Left renal pelvis (tissue), 4 donors: Measurements from ENCODE around the gene TP53TG5. TPM values are rescaled to one million over a fixed set of nuclear protein-coding genes. Genes with fewer than 3 reads are reported as not detected.
A peak's percentile ranks its signal among the peaks of the same experiment; 100 is the strongest.

ENCODE experiments used
- DNase-seq, 4 donors: peaks; one replicate each; pipeline ENCODE4 v3.0.0-alpha.2; 2013; ENCODE audit warnings: low read depth in 4 of 4, low spot score in 3 of 4
- polyA plus RNA-seq, 4 donors: library from polyadenylated mRNA; unstranded; fragments of 120-200 nt; gene quantifications; one replicate each; pipeline ENCODE4 v1.2.1, GENCODE V29; 2013; ENCODE audit not compliant: insufficient read length in 4 of 4

TP53TG5 gene
- polyA plus RNA-seq, 4 donors, result 0.42 to 1.8 (median 1.2) TPM

DNA sequence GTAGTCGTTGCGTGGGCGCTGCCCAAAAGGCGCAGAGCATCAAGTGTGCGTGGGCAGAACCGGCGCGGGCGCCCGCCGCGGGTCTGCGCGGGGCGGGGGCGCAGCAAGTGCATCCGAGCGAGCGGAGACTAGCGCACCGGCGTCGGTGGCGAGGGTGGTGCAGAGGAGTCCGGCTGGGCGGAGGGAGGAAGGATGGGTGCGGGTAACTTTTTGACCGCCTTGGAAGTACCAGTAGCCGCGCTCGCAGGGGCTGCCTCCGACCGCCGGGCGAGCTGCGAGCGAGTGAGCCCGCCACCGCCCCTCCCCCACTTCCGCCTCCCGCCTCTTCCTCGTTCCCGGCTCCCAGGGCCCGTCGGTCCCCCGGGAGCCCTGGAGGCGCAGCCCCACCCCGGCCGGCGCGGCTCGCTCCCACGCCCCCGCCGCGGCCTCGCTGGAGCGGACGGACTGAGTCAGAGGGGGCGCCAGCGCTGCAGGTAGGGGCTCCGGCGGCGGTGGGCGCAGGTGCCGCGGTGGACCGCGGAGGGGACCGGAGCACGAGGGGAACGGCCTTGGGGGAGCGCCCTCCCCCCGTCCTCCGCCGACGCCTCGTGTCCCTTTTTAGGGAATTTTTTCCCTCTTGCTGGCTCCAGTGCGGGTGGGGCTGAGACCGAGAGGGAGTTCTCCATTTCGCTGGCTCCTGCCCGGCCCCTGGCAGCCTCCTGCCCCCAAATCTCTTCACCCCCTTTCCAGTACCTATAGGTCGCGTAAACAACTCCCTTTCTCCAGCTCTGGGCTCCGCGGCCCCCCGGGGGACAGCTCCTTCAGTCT, 28.3 kb upstream of the TP53TG5 start:
- no peak for DNase-seq

DNA sequence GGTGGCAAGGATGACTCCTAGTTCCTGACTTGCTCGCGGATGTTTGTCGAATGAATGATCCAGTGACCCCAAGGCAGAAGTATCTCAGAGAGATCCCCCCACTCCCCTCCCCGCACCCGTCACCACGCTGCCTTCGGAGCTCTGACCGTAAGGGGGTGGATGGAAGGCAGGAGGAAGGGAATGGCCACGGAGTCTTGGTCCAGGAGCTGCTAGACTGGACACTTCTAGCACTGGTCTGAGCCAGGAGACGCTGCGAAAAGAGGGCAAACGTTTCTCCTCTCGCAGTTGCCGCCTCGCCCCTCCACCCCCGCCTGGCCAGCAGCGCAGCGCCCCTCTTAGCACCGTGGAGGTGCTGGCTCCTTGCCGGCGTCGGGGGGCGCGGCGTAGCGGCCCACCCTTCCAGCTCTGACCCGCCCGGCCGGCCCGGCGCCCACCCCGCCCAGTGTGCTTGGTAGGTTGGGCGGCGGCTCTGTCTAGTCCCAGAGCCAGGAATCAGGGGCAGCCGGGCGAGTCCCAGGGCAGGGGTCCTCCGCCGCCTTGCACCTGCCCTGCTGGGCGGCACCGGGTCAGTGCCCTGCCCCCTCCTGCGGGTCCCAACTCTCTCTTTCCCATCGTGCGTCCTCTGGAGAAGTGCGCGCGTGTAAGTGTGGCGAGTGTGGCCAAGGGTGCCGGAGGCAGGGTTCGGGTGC, 27.6 kb upstream of the TP53TG5 start:
- no peak for DNase-seq

DNA sequence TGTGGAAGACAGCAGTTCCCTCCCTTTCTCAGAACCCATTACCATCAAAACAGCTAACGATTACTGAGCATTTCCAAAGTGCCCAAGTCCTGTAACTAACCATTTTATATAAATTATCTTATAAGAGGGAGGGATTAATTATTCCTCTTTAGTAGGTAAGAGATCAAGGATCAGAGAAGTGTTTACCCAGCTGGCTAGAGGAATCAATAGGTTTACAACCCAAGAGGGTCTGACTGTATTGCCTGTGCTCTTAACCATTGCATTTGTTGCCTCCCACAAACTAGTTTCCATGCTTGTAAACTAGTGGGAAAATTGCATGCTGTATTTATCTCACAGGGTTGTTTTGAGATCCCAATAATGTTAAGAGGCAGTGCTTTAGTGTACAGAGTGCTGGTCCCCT, 26.3 kb upstream of the TP53TG5 start:
- no peak for DNase-seq

DNA sequence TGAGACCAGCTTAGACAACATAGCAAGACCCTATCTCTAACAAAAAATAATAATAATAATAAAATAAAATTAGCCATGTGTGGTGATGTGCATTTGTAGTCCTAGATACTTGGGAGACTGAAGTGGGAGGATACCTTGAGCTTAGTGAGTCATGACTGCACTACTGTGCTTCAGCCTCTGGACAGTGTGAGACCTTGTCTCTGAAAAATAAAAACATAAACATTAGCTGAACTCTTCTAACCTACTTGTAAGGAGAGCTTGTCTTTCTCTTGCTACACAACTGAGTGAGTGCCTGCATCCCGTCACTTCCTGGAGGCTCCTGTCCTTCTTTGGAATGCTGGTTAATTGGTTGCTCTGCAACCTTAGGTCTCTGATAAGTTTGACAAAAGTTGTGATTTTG, 24.8 kb upstream of the TP53TG5 start:
- DNase-seq, result no peak

DNA sequence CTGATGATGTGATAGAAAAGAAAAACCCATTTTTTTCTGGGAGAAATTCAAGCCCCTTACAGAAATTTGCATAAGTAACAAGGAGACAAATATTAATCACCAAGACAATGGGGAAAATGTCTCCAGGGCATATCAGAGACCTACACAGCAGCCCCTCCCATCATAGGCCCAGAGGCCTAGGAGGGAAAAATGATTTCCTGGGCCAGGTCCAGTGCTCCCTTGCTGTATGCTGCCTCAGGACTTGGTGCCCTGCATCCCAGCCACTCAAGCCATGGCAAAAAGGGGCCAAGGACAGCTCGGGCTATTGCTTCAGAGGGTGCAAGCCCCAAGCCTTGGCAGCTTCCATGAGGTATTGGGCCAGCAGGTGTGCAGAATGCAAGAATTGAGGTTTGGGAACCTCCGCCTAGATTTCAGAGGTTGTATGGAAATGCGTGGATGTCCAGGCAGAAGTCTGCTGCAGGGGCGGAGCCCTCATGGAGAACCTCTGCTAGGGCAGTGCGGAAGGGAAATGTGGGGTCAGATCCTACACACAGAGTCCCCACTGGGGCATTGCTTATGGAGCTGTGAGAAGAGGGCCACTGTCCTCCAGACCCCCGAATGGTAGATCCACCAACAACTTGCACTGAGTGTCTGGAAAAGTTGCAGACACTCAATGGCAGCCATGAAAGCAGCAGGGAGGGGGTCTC, 22.4 kb upstream of the TP53TG5 start:
- no peak for DNase-seq

DNA sequence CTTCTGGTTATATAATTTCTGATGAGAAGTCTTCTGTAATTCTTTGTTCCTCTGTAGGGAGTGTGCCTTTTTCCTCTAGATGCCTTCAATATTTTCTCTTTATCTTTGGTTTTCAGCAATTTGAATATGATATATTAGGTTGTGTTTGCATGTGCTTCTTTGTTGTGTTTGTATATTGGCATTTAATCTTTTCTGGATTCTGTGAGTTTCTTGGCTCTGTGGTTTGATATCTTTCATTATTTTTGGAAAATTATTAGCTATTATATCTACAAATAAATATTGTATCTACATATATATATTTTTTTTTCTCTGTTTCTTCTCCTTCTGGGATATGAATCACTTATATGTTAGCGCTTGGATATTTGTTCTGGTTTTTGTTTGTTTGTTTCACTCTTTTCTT, 20.9 kb upstream of the TP53TG5 start:
- DNase-seq, result no peak

DNA sequence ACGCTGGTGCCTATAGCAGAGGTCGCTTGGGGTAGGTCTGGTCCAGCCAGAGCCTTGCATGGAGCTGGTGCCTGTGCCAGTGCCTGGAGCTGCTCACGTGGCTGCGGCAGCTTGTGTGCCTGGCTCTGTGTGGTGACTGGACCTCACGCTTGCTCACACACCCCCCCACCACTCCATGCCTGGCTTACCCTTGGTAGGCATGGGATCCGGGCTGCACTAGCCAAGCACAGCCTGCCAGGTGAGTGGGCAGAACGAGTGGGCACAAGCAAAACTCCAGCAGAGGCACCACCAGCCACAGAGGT, 16.9 kb upstream of the TP53TG5 start:
- DNase-seq, result no peak

DNA sequence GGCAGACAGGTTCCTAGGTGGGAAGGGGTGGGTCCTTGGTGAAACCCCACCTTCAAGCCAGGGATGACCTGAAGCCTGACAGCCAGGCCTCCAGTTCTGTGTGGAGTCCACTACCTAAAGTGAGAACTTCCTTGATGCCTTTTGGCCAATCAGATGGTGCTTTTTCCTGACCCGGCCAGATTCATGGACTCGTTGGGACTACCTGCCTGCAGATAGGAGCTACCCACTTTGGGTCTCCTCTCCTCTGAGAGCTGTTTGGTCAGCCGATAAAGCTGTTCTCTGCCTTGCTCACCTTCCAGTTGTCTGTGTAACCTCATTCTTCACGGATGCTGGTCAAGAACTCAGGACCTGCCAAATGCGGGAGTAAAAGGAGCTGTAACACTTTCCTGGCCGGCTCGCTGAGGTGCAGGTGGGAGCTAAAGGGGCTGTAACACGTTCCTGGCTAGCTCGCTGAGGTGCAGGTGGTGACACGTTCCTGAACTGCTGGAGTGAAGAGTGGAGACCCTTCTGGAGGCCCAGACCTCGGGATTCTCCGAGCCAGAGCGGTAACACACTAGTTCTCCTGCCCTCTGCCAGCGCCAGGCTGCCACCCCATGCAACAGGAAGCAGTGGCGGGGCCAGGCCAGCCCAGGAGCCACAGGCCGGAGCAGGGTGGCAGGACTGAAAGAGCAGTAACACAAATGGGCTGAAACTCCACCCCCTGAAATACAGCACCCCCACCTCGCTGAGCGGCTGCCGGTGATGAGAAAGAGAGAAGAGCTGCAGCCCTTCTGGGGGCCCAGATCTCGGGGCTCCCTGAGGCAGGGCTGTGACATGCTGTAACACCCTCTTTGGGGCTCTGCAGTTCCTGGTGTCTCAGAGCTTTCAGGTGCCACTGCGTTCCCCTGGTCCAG, 16.3 kb upstream of the TP53TG5 start:
- no peak for DNase-seq

DNA sequence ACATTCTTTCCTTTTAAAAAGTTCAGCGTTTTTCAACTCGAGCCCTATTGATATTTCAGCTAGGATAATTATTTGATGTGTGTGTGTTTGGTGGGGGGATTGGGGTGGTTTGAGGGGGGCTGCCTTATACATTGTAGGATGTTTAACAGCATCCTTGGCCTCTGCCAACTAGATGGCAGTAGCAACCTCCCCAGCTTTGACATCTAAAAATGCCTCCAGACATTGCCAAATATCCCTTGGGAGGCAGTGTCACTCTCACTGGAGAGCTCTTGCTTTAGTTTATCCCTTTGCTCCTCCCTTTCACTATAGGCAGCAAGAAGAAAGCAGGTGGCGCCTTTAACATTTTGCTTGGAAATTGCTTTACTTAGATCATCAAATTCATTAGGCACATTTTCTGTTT, 14.6 kb upstream of the TP53TG5 start:
- no peak for DNase-seq

DNA sequence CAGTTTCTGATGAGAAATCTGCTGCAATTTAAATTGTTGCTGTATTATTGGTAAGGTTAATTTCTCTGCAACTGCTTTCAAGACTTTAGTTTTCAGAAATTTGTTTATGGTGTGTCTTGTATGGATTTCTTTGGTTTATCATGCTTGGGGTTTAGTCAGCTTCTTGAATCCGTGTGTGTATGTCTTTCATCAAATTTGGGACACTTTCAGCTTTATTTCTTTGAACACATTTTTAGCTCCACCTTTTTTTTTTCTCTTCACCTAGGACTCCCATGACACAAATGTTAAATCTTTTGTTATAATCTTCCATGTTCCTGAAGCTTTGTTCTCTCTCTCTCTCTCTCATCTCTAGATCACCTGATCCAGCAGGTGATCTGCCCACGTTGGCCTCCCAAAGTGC, 13.4 kb upstream of the TP53TG5 start:
- DNase-seq, result no peak

DNA sequence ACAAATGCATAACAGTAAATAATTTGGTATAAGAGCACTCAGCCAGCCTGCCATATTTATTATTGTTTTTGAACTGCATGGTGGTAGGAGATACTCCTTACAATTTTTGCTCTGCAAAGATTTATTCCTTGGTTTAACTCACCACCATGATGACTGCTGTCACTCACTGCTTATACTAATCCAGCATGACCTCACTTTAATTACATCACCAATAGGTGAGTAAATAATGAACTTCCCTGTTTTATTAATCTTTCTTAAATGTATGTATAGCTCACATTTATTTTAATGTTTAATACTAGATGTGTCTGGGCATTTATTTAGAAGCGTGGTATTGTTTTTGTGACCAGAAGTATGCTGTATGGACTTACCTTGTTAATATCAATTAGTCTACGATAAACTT, 12.8 kb upstream of the TP53TG5 start:
- DNase-seq, result no peak

DNA sequence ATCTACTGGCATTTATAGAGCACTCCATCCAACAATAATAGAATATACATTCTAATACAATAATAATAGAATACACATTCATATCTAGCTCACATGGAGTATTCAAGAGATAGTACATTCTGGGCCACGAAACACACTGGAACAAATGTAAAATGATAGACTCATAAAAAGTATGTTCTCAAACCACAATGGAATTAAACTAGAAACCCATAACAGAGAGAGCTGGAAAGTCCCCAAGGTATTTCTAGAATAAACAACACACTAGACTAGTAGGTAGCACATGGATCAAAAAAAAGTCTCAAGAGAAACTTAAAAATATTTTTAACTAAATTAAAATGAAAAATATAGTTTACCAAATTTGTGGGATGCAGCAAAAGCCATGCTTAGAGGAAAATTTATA, 9.1 kb upstream of the TP53TG5 start:
- DNase-seq, result no peak

DNA sequence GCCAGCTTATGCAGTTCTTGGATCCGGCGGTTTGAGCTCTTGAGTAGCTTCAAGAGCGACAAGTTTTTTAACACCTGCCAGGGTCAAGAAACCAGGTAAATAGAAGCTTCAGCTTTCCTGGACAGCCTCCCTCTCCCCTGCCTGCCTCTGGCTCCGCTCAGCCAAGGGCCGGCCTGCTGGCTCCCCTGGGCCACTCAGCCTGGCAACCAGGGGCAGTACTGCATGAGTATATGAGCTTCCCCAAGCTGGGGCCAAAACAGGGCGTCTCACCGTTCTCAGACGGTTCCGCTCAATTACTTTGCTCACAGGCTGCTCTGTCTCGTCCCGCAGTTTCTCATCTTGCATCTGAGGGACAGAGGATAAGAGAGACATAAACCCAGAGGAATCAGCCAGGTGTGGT, 856 bp downstream of the TP53TG5 start:
- DNase-seq, result no peak

DNA sequence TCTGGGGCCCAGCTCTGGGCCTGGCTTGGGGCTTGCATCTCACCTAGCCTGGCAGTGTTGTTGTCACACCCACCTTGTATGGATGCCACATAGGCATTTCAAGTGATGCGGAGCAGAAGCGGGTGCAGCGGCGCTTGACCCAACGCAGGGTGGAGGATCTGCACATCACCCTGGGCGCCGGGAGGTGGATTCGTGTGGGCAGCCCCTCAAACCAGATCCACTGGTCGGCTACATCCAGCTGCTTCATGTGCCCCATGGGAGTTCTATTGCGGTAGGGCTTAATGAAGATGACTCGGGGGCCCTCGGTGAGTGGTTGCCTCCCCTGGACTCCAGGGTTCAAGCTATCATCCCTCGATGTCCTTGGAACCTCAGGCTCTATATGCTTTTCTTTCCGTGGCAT, 3.2 kb downstream of the TP53TG5 start:
- no peak for DNase-seq

DNA sequence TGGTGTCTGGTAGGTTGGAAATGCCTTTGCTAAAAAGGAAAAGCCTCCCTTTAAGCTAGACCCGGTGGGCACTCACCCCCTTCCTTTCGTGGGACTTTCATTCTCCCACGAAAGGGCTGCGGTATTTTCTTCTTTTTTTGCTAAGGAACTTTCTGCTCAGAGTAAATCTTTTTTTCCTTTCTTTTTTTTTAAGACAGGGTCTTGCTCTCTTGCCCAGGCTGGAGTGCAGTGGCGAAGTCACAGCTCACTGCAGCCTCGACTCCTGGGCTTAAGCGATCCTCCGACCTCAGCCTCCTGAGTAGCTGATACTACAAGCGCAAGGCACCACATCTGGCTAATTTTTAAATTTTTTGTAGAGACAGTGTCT, 4.0 kb downstream of the TP53TG5 start:
- no peak for DNase-seq

DNA sequence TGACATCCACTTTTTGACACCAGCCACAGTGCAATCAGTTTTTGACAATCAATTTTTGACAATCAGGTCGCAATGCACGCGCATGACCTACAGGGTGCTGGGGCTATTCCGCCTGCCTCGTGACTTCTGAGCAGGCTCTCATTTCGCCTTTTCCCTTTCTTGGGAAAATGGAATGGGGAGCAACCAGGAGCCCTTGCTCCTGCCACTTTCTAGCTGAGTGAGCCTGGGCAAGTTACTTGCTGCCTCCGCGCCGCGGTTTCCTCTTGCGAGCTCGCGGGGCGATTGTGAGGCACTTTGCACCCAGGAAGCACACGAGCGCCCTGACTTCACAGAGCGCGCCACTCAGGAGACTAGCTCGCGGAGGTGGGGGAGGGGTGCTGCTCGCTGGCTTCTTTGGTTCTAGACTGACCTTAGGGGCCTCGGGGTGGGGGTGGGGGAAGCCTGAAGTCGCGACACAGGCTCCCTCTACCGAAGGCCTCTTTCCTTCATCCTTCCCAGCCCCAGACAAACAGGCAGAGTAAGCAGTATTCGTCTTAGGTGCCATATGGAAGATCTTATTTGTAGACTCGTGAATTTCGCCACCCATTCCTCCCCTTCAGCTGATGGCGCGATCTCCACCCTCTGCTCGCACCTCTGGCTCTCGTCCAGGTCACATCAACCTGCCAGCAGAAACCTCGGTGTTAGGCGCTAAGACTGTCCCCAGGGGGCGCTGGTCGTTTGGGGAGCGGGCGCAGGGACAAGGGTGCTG, 4.6 kb downstream of the TP53TG5 start:
- peak in 2 of 4 donors; percentile 70 for DNase-seq

DNA sequence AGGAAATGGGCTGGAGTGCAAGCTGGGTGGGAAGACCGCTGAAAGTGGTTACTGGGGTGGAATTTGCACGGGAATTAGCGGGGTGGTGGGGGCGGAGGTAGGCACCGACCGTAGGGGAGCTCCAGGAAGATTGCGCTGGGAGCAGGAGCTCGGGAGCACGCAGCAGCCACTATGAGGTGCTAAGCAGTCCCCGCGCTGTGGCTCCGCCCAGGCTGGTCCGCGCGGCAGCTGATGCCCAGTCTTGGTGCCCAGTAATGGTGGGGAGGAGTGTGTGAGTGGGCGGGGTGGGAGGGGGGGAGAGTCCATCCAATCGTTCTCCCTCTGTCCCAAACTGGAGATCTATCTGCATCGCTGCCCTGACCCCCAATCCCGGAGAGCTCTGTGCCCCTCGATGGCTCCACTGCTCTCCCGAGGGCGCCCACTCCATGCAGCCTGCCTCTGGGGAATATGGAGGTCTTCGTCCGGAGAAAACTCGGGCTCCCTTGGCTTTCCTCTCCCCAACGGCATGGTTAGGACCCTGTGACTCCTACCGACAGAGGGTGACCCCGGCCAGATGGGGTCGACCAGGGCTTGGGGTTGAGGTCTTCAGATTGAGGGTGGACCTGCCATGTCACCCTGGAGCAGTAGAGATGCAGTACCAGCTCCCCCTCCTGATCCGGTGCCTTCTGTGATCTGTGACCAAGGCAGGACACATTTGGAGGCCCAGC, 5.3 kb downstream of the TP53TG5 start:
- no peak for DNase-seq

DNA sequence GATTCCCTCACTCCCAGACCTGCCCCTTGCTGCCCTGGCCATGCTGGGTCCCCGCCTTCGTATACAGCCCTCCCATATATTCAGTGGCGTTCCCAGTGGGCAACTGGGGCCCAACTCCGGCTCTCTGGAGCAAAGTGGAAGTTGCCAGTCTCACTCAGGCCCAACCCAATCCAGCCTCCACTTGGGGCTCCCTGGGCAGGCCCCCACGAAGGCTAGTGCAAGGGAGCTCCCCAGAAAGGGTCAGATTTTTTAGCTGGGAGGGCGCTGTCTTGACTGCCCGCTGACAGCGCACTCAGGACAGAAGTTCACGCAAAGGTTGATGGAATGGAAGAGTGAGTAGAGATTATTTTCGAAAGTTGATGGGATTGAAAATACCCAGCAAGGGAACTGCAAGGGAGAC, 5.9 kb downstream of the TP53TG5 start:
- DNase-seq, result no peak

DNA sequence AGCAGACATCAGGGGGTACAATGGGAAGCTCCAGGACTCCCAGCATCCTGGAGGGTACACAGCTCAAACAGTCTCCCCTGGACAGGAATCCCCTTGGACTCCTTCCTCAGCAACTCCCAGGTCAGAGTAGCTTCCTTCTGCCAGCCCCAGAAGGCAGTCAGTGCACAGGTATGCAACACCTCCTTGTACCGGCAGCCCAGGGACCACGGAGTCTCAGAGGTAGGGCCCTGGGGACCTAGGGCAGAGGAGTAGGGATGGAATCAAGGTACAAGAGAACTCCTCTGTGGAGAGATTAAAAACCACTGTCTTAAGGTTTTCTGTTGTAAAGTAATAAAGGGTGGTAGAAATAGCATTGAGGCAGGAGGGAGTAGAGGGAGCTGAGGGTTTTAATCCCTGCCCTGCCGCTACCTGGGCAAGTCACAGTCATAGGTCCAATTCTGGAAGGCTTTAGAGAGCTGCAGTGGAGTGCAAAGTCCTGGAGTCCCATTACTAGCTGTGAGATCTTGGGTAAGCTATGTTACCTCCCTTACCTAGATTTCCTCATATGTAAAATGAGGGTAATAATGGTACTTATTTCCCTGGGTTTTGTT, 7.5 kb downstream of the TP53TG5 start:
- no peak for DNase-seq
